HG03103 (cell line): ENCODE data around the gene PEF1.

Source experiments
- ATAC-seq: cut with Tn5 transposase; IDR thresholded peaks from one replicate; pipeline ENCODE4 v1.9.1; 2021; ENCODE audit warnings: low read depth; ENCODE audit not compliant: unreplicated experiment

PEF1 gene

DNA sequence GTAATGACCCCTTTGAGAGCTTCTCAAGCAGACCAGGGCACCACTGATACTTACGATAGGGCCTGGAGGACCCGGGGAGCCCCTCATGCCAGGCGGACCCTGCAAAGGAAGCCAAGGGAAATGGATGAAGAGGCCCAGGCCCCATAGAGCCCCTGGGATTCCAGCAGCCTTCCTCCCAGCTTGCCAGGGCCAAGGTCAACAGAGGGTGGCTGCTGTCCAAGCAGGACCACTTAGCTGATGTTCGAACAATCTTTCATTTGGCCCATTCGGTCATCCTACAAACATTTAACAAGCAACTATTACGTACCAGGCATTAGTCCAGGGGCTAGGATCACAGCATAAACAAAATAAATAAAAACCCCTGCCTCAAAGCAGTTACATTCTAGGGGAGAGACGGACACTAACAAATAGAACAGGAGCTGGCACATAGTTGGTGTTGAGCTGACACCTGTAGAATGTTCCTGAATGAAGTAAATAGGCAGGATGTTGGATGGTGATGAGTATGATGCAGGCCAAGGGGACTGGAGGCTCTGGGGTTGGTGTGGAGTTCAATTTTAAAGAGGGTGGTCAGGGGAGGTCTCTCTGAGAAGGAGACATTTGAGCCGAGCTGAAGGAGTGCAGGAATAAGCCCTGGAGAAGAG lies 27.0 kb upstream of the PEF1 start:
- ATAC-seq, result no peak

GRCh38 chr1:31671147-31671546 lies 26.5 kb upstream of the PEF1 start:
- no peak for ATAC-seq

- ATAC-seq, result no peak
Observed at GRCh38 chr1:31670593-31670964, 25.9 kb upstream of the PEF1 start.

DNA sequence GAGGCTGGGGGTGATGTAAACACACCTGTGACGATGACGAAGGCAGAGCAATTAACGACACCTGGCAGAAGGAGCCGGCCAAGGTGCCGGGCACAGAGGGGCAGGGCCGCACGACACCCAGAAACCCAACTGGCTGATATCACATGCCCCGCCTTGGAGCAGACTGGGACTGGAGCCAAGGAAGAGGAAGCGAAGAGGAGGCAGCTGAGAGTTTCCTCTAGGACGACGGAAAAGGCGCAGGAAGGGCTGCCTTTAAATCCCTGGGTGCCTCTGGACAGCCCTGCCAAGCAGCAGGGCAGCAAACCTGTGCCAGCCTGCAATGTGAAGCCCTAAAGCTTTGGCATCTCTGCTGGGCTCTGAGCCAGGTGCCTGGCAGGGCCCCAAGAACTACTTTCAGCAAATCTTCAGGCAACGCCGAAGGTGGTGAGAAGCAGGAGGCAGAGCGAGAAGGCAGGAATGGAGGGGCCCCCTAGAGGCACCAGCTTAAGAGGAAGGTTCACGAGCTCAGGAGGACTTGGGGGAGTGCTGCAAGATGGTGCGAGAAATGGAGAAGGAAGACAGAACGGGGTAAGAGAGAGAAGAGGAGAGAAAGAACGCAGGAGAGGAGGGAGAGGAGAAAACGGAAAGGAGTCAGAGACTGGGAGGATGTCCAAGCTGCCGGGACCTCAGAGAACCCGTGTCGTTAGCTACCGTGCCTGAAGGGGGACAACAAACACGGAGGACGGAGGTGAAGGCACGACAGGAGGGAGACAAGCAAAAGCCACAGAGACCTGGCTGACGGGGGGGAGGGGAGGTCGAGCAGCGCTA lies 25.3 kb upstream of the PEF1 start:
- ATAC-seq, result no peak

- ATAC-seq, result no peak
Observed at GRCh38 chr1:31669433-31669785, 24.7 kb upstream of the PEF1 start.

DNA sequence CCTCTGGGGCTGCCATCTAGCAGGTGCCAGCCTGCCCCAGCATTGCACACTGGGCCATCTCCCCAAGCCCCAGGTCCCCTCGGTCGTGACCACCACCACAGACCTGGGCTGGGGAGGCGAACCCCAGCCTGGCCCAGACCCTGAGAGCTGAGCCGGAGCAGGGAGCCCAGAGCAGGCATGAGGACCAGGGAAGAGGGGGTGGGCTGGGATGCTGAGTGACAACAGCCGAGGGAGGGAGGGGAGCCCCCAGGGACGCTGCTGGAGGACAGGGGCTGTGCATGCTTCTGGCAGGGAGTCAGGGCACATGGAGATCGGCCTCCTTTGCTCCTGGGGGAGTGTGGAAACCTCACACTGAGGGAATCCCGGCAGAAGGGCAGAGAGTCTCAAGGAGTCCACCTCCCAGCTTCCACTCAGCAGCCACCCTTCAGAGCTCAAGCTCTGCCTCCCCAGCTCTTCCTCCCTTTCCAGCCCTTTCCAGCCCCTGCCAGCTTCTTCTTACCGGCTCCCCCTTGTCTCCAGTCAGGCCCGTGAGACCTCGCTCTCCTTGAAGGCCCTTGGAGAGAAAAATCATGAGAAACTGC lies 23.7 kb upstream of the PEF1 start:
- no peak for ATAC-seq

- ATAC-seq, result no peak
Observed at GRCh38 chr1:31667065-31667785, 22.5 kb upstream of the PEF1 start.

- ATAC-seq, result no peak
Observed at GRCh38 chr1:31666263-31666963, 21.7 kb upstream of the PEF1 start.

- no peak for ATAC-seq
Observed at GRCh38 chr1:31665234-31665878, 20.7 kb upstream of the PEF1 start.

DNA sequence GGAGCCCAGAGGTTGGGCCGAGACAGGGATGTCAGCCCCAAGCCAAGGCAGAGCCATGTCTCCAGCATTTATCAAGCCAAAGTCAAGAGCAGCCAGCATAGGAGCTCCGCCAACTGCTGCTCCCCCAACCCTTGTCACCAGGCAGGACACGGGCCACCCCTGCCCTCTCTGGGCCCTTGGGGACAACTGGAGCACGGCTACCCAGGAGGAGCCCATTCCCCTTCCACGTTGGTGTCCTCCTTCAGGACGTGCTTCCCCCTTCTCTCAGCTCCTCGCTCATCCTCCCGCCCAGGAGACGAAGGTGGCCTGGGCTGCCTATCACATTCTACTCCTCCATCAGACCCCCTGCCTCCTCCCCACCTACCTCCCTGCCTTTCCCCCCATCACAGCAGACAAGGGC lies 19.9 kb upstream of the PEF1 start:
- ATAC-seq, result no peak

- no peak for ATAC-seq
Observed at GRCh38 chr1:31663622-31664452, 19.2 kb upstream of the PEF1 start.

DNA sequence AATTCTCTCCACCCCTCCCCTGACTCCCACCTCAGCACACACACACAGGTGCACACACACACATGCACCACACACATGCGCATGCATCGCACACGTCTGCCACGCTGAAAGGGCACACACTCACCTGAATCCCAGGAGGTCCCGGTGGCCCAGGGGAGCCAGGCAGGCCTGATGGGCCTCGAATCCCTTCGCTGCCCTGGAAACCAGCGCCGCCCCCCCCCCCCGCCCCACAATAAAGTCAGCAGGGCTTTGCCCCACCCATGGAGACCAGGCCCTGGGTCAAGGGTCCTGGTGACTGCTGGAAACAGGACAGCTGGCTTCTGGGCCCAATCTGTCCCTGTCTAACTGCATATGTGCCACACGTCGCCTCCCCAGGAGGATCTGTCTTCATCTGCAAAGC lies 17.8 kb upstream of the PEF1 start:
- ATAC-seq, result no peak

DNA sequence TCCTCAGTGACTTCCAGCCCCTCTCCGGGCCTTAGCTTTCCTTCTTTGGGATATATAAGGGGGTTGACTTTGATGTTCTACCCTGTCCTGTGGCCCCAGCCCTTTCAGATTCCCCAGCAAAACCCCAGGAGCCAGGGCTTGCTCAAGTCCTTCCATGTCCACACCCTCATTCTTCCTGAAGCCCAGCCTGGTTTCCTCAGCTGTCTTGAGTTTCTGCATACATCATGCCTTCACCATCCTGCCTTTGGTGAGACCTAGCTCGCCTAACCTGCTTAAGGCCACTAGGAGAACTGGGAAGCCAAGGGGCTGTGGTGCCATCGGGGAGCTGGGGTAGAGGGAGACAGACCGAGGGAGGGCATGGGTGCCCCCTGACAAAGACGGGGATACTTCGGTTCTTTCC lies 17.2 kb upstream of the PEF1 start:
- no peak for ATAC-seq

DNA sequence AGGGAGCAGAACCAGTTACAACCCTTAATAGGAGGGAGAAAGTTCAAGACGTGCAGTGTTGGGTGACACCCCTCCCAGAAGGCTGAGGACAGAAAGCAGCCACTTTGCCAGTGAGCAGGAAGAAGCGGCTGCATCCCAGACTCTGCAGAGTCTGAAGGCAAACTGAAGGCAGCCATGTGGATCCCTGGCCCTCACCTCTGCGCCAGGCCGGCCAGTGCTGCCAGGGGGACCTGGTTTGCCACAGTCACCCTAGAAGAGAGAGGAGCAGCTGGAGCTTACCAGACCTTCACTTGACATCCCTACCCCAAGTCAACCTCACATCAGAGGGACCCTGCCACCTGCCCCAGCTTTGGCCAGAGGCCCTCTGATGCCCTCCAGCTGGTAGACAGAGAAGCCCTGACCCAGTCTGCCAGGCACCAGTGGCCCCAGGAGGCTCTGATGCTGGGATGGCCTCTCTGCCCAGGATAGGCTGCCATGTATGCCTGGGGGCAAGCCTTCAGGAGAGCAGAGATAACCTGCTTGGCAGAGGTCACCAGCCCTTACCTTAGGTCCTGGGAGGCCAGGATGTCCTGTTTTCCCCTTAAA lies 16.3 kb upstream of the PEF1 start:
- ATAC-seq, result no peak

- no peak for ATAC-seq
Observed at GRCh38 chr1:31659889-31660288, 15.2 kb upstream of the PEF1 start.

DNA sequence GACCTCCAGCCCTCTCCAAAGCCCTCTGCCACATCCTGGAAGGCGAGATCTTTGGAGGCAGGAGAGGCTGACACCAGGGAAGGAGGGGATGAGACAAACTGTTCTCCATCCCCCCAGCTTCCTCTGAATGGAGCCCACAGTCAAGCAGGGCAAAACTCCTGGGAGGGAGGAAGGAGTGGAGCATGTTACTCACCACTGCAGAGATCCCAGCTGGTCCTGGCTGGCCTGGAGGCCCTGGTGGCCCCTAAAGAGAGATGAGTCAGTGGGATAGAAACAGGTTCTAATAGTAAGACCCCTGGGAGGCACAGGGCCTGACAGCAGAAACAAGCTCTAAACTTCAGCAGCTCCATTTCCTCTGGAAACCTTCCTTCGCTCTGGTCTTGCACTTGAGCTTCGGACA lies 14.0 kb upstream of the PEF1 start:
- no peak for ATAC-seq

DNA sequence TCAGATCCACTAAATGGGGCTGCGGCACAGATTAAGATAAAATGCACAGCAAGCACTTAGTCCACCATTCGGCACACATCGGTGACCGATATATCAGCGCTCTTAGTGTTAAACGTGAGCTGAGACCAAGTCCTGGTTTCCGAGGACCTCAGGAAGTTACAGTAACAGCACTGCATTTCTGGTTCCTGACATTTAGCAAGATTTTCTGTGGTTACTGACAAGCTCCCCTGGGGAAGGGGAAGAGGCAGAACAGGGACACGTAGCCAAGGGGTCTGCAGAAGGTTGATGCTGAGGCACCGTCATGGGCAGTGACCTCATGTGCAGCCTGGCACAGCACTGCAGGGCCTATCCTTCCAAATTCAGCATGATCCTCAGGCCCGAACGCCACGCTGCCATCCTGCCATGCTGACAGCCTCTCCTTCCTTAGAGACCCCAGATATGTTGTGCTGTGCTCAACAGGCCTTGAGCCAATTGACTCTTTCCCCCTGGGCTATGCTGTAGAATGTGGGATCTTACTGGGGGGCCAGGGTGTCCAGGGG lies 13.4 kb upstream of the PEF1 start:
- no peak for ATAC-seq

GRCh38 chr1:31657020-31657804 lies 12.5 kb upstream of the PEF1 start:
- no peak for ATAC-seq
